ENCODE measurements around the gene GCNT2. TPM values are rescaled to one million over a fixed set of nuclear protein-coding genes. Genes with fewer than 3 reads are reported as not detected.

The GCNT2 gene
- total RNA-seq, 1 donor from 2014 or later, result 8.2 TPM

DNA sequence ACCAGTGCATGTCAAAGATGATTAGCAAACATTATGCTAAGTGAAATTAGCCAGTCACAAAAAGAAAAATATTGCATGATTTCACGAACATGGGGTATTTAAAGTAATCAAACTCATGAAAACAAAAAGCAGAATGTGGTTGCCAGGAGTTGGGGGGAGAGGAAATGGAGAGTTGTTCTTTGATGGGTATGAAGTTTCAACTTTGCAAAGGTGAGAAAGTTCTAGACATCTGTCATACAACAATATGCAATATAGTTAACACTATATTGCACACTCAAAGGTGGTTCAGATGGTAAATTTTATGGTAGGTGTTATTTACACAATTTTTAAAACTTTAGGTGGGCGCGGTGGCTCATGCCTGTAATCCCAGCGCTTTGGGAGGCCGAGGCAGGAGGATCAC lies 13.4 kb upstream of the GCNT2 start:
- H3K4me1 Mint-ChIP-seq (ENCODE audit: low read depth), result peaks cover 23% of the 10 kb centered on the region
- H3K27ac Mint-ChIP-seq, result no peak overlapping the region
- TF ChIP-seq, protein P1, sequence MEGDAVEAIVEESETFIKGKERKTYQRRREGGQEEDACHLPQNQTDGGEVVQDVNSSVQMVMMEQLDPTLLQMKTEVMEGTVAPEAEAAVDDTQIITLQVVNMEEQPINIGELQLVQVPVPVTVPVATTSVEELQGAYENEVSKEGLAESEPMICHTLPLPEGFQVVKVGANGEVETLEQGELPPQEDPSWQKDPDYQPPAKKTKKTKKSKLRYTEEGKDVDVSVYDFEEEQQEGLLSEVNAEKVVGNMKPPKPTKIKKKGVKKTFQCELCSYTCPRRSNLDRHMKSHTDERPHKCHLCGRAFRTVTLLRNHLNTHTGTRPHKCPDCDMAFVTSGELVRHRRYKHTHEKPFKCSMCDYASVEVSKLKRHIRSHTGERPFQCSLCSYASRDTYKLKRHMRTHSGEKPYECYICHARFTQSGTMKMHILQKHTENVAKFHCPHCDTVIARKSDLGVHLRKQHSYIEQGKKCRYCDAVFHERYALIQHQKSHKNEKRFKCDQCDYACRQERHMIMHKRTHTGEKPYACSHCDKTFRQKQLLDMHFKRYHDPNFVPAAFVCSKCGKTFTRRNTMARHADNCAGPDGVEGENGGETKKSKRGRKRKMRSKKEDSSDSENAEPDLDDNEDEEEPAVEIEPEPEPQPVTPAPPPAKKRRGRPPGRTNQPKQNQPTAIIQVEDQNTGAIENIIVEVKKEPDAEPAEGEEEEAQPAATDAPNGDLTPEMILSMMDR (IDR thresholded peaks at IDR 0.05; ENCODE audit: unreplicated experiment), result no peak
- peaks cover 59% of the 10 kb centered on the region for H3K27me3 Mint-ChIP-seq
- no peaks in the 10 kb centered on the region for H3K9me3 Mint-ChIP-seq (ENCODE audit: low read depth)
- H3K36me3 Mint-ChIP-seq (ENCODE audit: insufficient read depth), result no peaks in the 10 kb centered on the region
- no peak for DNase-seq (ENCODE audit: low spot score, unreplicated experiment)
- no peak overlapping the region for H3K4me3 Mint-ChIP-seq (ENCODE audit: low read depth)

DNA sequence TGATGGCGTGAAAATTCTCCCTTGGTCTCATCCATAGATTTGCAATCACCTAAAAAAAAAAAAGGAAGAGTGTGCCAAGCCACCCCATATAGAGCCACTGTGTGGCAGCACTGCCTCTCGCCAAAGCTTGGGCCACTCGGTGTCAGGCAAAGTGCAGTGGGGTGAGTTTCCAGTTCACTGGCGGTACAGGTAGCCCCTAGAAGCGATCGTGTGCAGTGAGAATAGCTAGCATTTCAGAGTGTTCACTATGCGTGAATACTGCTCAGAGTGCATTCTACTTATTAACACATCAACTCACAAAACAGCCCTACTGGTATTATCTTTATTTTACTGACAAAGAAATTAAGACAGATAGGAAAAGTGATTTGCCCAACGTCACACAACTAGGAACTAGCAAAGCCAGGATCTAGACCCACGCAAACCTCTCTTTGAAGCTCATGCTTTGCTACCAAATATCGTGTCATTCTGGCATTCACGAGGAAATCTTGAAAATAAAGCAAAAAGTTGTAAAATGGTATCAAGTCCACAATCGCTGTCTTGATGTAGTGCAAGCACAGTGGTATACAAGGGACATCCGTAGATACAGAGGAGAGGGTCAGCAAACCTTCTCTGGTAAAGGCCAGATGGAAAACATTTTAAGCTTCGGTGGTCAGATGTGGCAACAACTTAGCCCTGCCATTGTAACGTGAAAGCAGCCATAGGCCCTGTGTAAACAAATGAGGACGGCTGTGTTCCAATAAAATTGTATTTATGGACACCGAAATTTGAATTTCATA lies 10.4 kb upstream of the GCNT2 start:
- no peaks in the 10 kb centered on the region for H3K36me3 Mint-ChIP-seq (ENCODE audit: insufficient read depth)
- peaks cover 16% of the 10 kb centered on the region for H3K4me1 Mint-ChIP-seq (ENCODE audit: low read depth)
- no peaks in the 10 kb centered on the region for H3K9me3 Mint-ChIP-seq (ENCODE audit: low read depth)
- no peak overlapping the region for H3K27ac Mint-ChIP-seq
- peaks cover 57% of the 10 kb centered on the region for H3K27me3 Mint-ChIP-seq
- DNase-seq (ENCODE audit: low spot score, unreplicated experiment), result peak; percentile 40
- H3K4me3 Mint-ChIP-seq (ENCODE audit: low read depth), result no peak overlapping the region
- TF ChIP-seq, protein P1 (IDR thresholded peaks at IDR 0.05; ENCODE audit: unreplicated experiment), result peak; percentile 75

DNA sequence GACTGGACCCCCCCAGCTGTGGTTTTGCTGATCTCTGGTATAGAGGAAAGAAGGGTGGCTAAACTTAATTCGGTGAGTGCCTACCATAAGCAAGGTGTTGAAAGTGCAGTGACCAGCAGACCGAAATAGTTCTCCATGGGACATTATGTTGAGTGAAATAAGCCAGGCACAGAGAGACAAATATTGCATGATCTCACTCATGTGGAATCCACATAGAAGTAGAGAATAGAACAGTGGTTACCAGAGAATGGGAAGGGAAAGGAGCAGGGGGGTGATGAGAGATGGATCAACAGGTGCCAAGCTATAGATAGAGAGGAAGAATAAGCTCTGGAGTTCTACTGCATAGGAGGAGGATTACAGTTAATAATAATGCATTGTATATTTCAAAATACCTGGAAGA lies 9.7 kb upstream of the GCNT2 start:
- DNase-seq (ENCODE audit: low spot score, unreplicated experiment), result no peak
- peaks cover 16% of the 10 kb centered on the region for H3K4me1 Mint-ChIP-seq (ENCODE audit: low read depth)
- TF ChIP-seq, protein P1 (IDR thresholded peaks at IDR 0.05; ENCODE audit: unreplicated experiment), result no peak
- no peaks in the 10 kb centered on the region for H3K9me3 Mint-ChIP-seq (ENCODE audit: low read depth)
- H3K27ac Mint-ChIP-seq, result no peak overlapping the region
- H3K36me3 Mint-ChIP-seq (ENCODE audit: insufficient read depth), result no peaks in the 10 kb centered on the region
- H3K27me3 Mint-ChIP-seq, result peaks cover 54% of the 10 kb centered on the region
- no peak overlapping the region for H3K4me3 Mint-ChIP-seq (ENCODE audit: low read depth)

DNA sequence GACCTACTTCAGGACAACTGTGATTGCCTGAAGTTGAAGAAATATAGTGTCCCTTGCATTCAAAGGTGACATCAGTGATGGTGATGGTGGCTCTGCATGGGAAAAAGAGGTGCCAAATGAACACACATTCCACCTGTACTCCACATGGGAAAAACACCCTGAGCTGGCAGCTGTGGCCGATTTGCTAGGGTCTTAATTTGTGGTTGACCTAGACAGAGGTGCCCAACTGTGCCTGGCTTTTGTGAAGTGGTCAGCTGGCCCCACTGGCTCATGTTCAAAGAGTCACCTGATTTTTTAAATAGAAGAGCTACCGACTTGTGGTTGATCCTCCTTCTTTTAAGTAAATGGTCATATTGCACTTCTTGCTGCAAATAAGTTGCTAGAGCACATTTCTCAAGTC lies 7.6 kb upstream of the GCNT2 start:
- no peak for DNase-seq (ENCODE audit: low spot score, unreplicated experiment)
- Mint-ChIP-seq H3K4me3 (ENCODE audit: low read depth) (no peak overlapping the region), H3K27me3 (peaks cover 48% of the 10 kb centered on the region), H3K4me1 (ENCODE audit: low read depth) (peaks cover 13% of the 10 kb centered on the region), H3K36me3 (ENCODE audit: insufficient read depth) (no peaks in the 10 kb centered on the region), H3K9me3 (ENCODE audit: low read depth) (no peaks in the 10 kb centered on the region), H3K27ac (no peak overlapping the region)
- TF ChIP-seq, protein P1 (IDR thresholded peaks at IDR 0.05; ENCODE audit: unreplicated experiment), result no peak

DNA sequence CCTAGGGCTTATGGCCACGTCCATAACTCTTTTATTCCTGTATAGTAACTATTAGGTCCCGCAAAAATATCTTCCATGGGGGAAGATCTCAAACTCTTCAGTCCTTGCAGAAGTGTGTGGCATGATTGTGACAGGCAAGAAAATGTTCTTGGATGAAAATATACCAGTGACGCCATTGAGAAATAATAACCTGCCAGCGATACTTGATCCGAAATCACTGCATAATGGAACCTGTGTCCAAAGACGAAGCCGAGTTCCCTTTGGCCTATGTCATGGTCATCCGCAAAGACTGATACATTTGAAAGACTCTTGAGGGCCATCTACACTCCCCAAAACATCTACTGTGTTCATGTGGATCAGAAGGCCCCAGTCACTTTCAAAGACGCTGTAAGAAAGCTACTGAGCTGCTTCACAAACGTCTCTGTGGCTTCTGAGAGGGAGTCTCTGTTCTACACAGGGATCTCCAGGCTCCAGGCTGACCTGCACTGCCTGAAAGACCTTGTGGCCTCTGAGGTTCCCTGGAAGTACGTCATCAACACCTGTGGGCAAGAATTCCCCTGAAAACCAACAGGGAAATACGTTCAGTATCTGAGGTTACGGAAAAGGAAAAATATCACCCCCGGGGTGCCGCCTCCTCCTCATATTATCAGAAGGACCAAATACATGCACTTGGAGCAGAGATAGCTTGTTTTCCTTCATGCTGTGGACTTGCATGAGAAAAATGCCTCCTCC lies 6.9 kb upstream of the GCNT2 start:
- no peaks in the 10 kb centered on the region for H3K9me3 Mint-ChIP-seq (ENCODE audit: low read depth)
- no peak for DNase-seq (ENCODE audit: low spot score, unreplicated experiment)
- no peaks in the 10 kb centered on the region for H3K36me3 Mint-ChIP-seq (ENCODE audit: insufficient read depth)
- TF ChIP-seq, protein P1 (IDR thresholded peaks at IDR 0.05; ENCODE audit: unreplicated experiment), result no peak
- peaks cover 13% of the 10 kb centered on the region for H3K4me1 Mint-ChIP-seq (ENCODE audit: low read depth)
- no peak overlapping the region for H3K4me3 Mint-ChIP-seq (ENCODE audit: low read depth)
- no peak overlapping the region for H3K27ac Mint-ChIP-seq
- H3K27me3 Mint-ChIP-seq, result peaks cover 48% of the 10 kb centered on the region

Data from progenitor cell of endocrine pancreas (in vitro differentiated cells).